Activated CD4-positive, alpha-beta memory T cell treated with anti-CD3 and anti-CD28 coated beads, Interleukin-2, amount 10 ng/mL, durations not matched to agents 7 days and 5 days (primary cell): Measurements from ENCODE around the gene CDC42BPG. TPM values are rescaled to one million over a fixed set of nuclear protein-coding genes. Genes with fewer than 3 reads are reported as not detected.

Experiments
- CTCF ChIA-PET: fragments of 350-600 bp; sonication (Branson Sonifier 250); formaldehyde crosslinking; loops from one replicate; lab custom pipeline; 2021; ENCODE audit warnings: antibody characterized with exemption, inconsistent platforms; lab: Charles Lee
- POLR2A ChIA-PET: fragments of 350-600 bp; sonication (Branson Sonifier 250); formaldehyde crosslinking; loops from one replicate; lab custom pipeline; 2021; ENCODE audit warnings: antibody characterized with exemption; lab: Charles Lee
- DNase-seq: peaks from one replicate; pipeline ENCODE4 v3.0.0-alpha.2; 2020
- H3K27ac Mint-ChIP-seq: one replicate; pipeline ENCODE4 v1.8.0; 2021; ENCODE audit warnings: mild to moderate bottlenecking, mixed read lengths
- H3K27me3 Mint-ChIP-seq: one replicate; pipeline ENCODE4 v1.8.0; 2021; ENCODE audit warnings: mixed read lengths
- H3K36me3 Mint-ChIP-seq: one replicate; pipeline ENCODE4 v1.8.0; 2021; ENCODE audit warnings: low read depth, mixed read lengths
- H3K4me1 Mint-ChIP-seq: one replicate; pipeline ENCODE4 v1.8.0; 2021; ENCODE audit warnings: mixed read lengths
- H3K4me3 Mint-ChIP-seq: one replicate; pipeline ENCODE4 v1.8.0; 2021; ENCODE audit warnings: mild to moderate bottlenecking, mixed read lengths
- H3K9me3 Mint-ChIP-seq: one replicate; pipeline ENCODE4 v1.8.0; 2021; ENCODE audit warnings: mixed read lengths
- total RNA-seq, 2 experiments: library from RNA; stranded (reverse); gene quantifications; one replicate each; pipeline ENCODE4 v1.2.3, GENCODE V29; 2021

Gene CDC42BPG
- total RNA-seq, 2 experiments from 2014 or later, result 0.65 to 0.70 TPM

- ChIA-PET POLR2A (interaction anchor here (0.8 to 3.1 kb wide), 15 partner anchors 8 to 485 kb away, joined by 3 to 18 read pairs (median 4); partner anchors contain the start of genes ARL2, MEN1, PRDX5 and RASGRP2), CTCF (interaction anchor here (1.0 to 1.6 kb wide), 4 partner anchors 18 to 45 kb away, joined by 3 to 5 read pairs (median 4); no protein-coding TSS in a partner anchor)
- H3K4me1 Mint-ChIP-seq, result peaks cover 36% of the 10 kb centered on the region
- H3K27me3 Mint-ChIP-seq, result no peaks in the 10 kb centered on the region
- peak overlapping the region; percentile 80 for H3K4me3 Mint-ChIP-seq
- no peaks in the 10 kb centered on the region for H3K9me3 Mint-ChIP-seq
- H3K27ac Mint-ChIP-seq, result peak overlapping the region; percentile 80
- peak; percentile 41 for DNase-seq
- H3K36me3 Mint-ChIP-seq, result peaks cover 37% of the 10 kb centered on the region
Observed at GRCh38 chr11:64802370-64803157, 41.9 kb downstream of the CDC42BPG start.

GRCh38 chr11:64801561-64802369 is 42.7 kb downstream of the CDC42BPG start:
- H3K9me3 Mint-ChIP-seq, result no peaks in the 10 kb centered on the region
- peaks cover 35% of the 10 kb centered on the region for H3K4me1 Mint-ChIP-seq
- no peak for DNase-seq
- CTCF ChIA-PET, result interaction anchor here (1.0 to 1.6 kb wide), 3 partner anchors 20 to 46 kb away, joined by 3 to 5 read pairs (median 4); no protein-coding TSS in a partner anchor
- H3K36me3 Mint-ChIP-seq, result peaks cover 34% of the 10 kb centered on the region
- no peaks in the 10 kb centered on the region for H3K27me3 Mint-ChIP-seq
- POLR2A ChIA-PET, result interaction anchor here (0.8 to 3.1 kb wide), 9 partner anchors 9 to 484 kb away, joined by 3 to 18 read pairs (median 6); partner anchors contain the start of genes MEN1, PRDX5, RASGRP2 and SF1
- H3K4me3 Mint-ChIP-seq, result peak overlapping the region; percentile 80
- peak overlapping the region; percentile 80 for H3K27ac Mint-ChIP-seq

GRCh38 chr11:64801158-64801464 is 43.3 kb downstream of the CDC42BPG start:
- DNase-seq, result no peak
- ChIA-PET POLR2A (interaction anchor here (0.9 to 2.4 kb wide), 5 partner anchors 10 to 56 kb away, joined by 3 to 16 read pairs (median 5); partner anchors contain the start of genes MEN1 and SF1), CTCF (no interaction called here)
- Mint-ChIP-seq H3K27me3 (no peaks in the 10 kb centered on the region), H3K9me3 (no peaks in the 10 kb centered on the region), H3K4me3 (peak overlapping the region; percentile 80), H3K4me1 (peaks cover 42% of the 10 kb centered on the region), H3K36me3 (peaks cover 35% of the 10 kb centered on the region), H3K27ac (peak overlapping the region; percentile 80)

DNA sequence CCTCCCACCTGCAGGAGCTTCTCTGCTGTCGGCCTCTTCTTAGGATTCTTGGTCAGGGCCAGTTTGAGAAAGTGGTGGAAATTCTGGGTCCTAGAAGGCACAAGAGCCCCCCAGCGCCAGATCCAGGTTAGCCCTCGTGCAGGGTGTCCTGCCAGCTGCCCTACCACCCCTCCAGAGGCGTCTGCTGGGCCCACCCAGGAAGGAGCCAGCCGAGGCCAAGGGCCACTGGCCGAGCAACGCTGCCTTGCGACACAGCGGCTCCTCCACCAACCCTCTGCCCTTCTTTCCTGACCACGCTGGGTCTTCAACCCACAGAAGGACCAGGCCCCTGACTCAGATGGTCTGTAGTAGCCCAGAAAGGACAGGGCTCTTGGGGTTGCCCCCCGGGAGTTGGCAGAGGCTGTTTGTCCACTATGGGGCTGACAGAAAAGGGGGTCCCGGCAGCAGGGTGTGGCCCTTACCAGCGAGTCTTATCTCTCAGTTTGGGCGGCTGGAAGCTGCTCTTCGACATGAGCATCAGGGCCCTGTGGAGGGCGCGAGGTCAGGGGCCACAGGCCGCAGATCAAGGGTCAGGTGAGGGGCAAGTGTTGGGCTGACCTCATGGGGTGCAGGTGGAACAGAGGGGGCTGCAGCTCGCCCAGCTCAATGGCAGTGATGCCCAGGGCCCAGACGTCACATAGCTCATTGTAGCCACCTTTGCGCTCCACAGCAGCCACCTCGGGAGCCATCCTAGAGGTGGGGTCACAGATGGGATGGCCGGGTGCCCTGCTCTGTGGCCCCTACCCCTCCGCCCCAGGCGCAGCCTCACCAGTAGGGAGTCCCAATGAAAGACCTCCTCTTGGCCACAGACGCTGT is 43.9 kb downstream of the CDC42BPG start:
- Mint-ChIP-seq H3K36me3 (peaks cover 34% of the 10 kb centered on the region), H3K4me3 (peak overlapping the region; percentile 80)
- POLR2A ChIA-PET, result interaction anchor here (0.9 to 1.6 kb wide), 4 partner anchors 10 to 55 kb away, joined by 3 to 5 read pairs (median 4); partner anchors contain the start of genes MEN1 and SF1

DNA sequence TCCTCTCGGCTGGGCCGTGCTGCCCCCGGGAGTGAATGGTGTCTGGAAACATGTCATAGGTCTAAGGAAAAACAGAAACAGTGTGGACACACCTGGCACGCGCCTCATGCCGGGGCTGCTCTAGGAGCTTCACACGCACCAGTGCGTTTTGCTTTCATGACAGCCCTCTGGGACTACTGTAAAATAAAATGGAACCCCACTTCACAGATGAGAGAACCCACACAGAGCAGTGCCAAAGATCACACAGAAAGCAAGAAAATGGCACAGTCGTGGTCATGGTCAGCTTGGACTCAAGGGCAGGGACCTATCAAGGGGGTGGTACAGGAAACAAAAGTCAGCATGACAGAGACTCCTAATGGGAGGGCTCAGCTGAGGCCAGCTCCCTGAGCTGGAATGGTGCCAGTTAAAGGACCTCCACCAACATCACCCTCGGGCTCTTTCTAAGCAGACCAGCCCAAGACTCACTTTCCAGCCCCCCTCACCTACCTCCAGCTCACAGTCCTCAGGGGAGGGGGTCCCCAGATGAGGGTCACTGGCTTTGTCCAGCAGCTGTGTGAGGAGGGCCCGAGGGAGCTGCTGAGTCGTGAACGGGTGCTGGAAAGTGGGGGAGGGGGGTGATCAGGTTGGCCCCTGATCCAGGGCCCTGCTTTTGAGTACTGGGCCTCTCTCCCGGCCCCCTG is 44.7 kb downstream of the CDC42BPG start:
- H3K4me3 Mint-ChIP-seq, result no peak overlapping the region
- CTCF ChIA-PET, result interaction anchor here (1.2 to 1.7 kb wide), 2 partner anchors 11 to 13 kb away, joined by 3 to 12 read pairs; no protein-coding TSS in a partner anchor
- H3K27me3 Mint-ChIP-seq, result no peaks in the 10 kb centered on the region
- POLR2A ChIA-PET, result interaction anchor here (0.9 to 1.6 kb wide), 5 partner anchors 11 to 54 kb away, joined by 3 to 5 read pairs (median 3); partner anchors contain the start of genes MEN1 and SF1
- peaks cover 37% of the 10 kb centered on the region for H3K36me3 Mint-ChIP-seq
- H3K9me3 Mint-ChIP-seq, result no peaks in the 10 kb centered on the region
- H3K4me1 Mint-ChIP-seq, result peaks cover 49% of the 10 kb centered on the region
- no peak for DNase-seq
- H3K27ac Mint-ChIP-seq, result peak overlapping the region; percentile 18

More for the DNA sequence above, 43.9 kb downstream of the CDC42BPG start:
- no peaks in the 10 kb centered on the region for H3K9me3 Mint-ChIP-seq
- H3K27ac Mint-ChIP-seq, result no peak overlapping the region
- peaks cover 46% of the 10 kb centered on the region for H3K4me1 Mint-ChIP-seq
- H3K27me3 Mint-ChIP-seq, result no peaks in the 10 kb centered on the region
- DNase-seq, result no peak
- CTCF ChIA-PET, result interaction anchor here (1.2 to 1.7 kb wide), 2 partner anchors 10 to 14 kb away, joined by 3 to 12 read pairs; no protein-coding TSS in a partner anchor

GRCh38 chr11:64799256-64799622 is 45.2 kb downstream of the CDC42BPG start:
- DNase-seq, result no peak
- Mint-ChIP-seq H3K4me1 (peaks cover 51% of the 10 kb centered on the region), H3K36me3 (peaks cover 40% of the 10 kb centered on the region), H3K9me3 (no peaks in the 10 kb centered on the region), H3K27ac (no peak overlapping the region), H3K27me3 (no peaks in the 10 kb centered on the region), H3K4me3 (no peak overlapping the region)
- ChIA-PET POLR2A (interaction anchor here (0.9 to 1.6 kb wide), 2 partner anchors 13 to 20 kb away, joined by 3 to 5 read pairs; no protein-coding TSS in a partner anchor), CTCF (interaction anchor here (1.7 kb wide), 1 partner anchor 13 kb away, joined by 12 read pairs; no protein-coding TSS in a partner anchor)

GRCh38 chr11:64796757-64797541 is 47.5 kb downstream of the CDC42BPG start:
- Mint-ChIP-seq H3K4me3 (no peak overlapping the region), H3K9me3 (no peaks in the 10 kb centered on the region), H3K27me3 (no peaks in the 10 kb centered on the region), H3K4me1 (peaks cover 47% of the 10 kb centered on the region), H3K36me3 (peaks cover 46% of the 10 kb centered on the region), H3K27ac (no peak overlapping the region)
- CTCF ChIA-PET, result no interaction called here
- POLR2A ChIA-PET, result interaction anchor here (1.1 kb wide), 1 partner anchor 28 kb away, joined by 3 read pairs; no protein-coding TSS in a partner anchor
- no peak for DNase-seq

DNA sequence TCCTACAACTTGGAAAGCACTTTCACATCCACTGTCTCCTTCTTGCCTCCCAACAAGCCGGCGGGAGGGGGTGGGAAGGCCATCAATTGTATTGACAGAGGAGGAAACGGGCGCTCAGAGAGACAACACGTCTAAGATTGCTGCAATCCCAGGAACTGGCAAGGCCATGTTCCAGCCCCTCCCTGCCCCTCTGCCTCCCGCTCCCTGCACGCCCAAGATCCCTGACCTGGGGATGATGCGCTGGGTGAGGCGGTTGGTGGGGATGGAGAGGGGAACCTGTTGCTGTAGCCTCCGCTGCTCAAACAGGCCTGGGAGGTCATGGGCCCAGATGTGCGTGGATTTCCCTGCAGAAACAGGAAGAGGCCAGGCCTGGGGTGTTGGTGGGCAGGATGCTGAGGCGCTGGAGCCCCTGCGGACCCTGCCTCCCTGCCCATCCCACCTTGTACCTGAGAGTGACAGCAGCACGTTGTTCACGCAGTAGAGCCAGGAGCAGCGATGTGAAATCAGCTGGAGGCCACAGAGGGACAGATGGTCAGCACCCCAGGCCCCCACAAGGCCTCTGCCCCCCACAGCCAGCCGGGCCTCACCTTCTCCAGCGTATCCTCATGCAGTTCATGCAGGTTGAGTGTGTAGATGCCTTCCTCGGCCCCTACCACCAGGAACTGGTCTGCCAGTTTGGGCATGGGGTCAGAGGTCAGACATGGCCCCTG is 48.3 kb downstream of the CDC42BPG start:
- Mint-ChIP-seq H3K9me3 (no peaks in the 10 kb centered on the region), H3K36me3 (peaks cover 43% of the 10 kb centered on the region), H3K27me3 (no peaks in the 10 kb centered on the region), H3K4me1 (peaks cover 40% of the 10 kb centered on the region), H3K27ac (no peak overlapping the region), H3K4me3 (no peak overlapping the region)
- DNase-seq, result no peak
- ChIA-PET POLR2A (no interaction called here), CTCF (no interaction called here)

DNA sequence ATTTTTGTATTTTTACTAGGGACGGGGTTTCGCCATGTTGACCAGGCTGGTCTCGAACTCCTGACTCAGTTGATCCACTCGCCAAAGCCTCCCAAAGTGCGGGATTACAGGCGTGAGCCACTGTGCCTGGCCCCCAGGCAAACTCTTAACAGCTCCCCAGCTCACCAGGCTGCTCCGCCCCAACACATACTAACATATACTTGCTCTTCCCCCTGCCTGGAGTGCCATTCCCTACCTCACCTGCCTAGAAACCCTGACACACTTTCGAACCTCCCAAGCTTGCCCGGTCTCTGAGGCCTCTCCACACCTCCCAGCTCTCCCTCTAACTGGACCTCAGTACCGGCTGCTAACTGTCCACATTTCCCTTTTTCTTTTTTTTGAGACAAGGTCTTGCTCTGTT is 49.9 kb downstream of the CDC42BPG start:
- DNase-seq, result no peak
- peaks cover 44% of the 10 kb centered on the region for H3K36me3 Mint-ChIP-seq
- CTCF ChIA-PET, result interaction anchor here (0.9 to 1.4 kb wide), 3 partner anchors 9 to 26 kb away, joined by 3 to 6 read pairs (median 4); no protein-coding TSS in a partner anchor
- peaks cover 31% of the 10 kb centered on the region for H3K4me1 Mint-ChIP-seq
- no peak overlapping the region for H3K4me3 Mint-ChIP-seq
- H3K27me3 Mint-ChIP-seq, result no peaks in the 10 kb centered on the region
- H3K27ac Mint-ChIP-seq, result peak overlapping the region; percentile 7
- no peaks in the 10 kb centered on the region for H3K9me3 Mint-ChIP-seq
- POLR2A ChIA-PET, result interaction anchor here (0.9 to 2.1 kb wide), 4 partner anchors 8 to 341 kb away, joined by 3 to 8 read pairs (median 3); partner anchors contain the start of gene MAP4K2
